Stimulated activated CD4-positive, alpha-beta T cell treated with anti-CD3 and anti-CD28 coated beads, Interleukin-1b, Interleukin-23, amount 100 ng/mL, for 1 hour (primary cell): ENCODE data around the gene GSG1L.

Experiments used
- DNase-seq, 2 donors: peaks; one replicate each; pipeline ENCODE4 v3.0.0-alpha.2; 2020; ENCODE audit warnings: low read depth in 2 of 2

The GSG1L gene

GRCh38 chr16:28091656-28092055 lies 28.1 kb upstream of the GSG1L start:
- no peak for DNase-seq

GRCh38 chr16:28090646-28091377 lies 27.3 kb upstream of the GSG1L start:
- no peak for DNase-seq

GRCh38 chr16:28089992-28090365 lies 26.5 kb upstream of the GSG1L start:
- DNase-seq = no peak

GRCh38 chr16:28089205-28089991 lies 25.9 kb upstream of the GSG1L start:
- no peak for DNase-seq

- no peak for DNase-seq
These were observed 24.3 kb upstream of the GSG1L start for GRCh38 chr16:28087675-28088300.

- no peak for DNase-seq
These were observed 23.7 kb upstream of the GSG1L start for GRCh38 chr16:28087140-28087660.

GRCh38 chr16:28086186-28087139 lies 22.9 kb upstream of the GSG1L start:
- DNase-seq = no peak

- DNase-seq = no peak
These were observed 22.1 kb upstream of the GSG1L start for GRCh38 chr16:28085389-28086171.

GRCh38 chr16:28084209-28084608 lies 20.7 kb upstream of the GSG1L start:
- no peak for DNase-seq

- no peak for DNase-seq
These were observed 19.1 kb upstream of the GSG1L start for GRCh38 chr16:28082624-28083023.

GRCh38 chr16:28081391-28081968 lies 18.0 kb upstream of the GSG1L start:
- DNase-seq = no peak

- no peak for DNase-seq
These were observed 14.7 kb upstream of the GSG1L start for GRCh38 chr16:28078261-28078660.

GRCh38 chr16:28073836-28074235 lies 10.3 kb upstream of the GSG1L start:
- DNase-seq = no peak

GRCh38 chr16:28072087-28072486 lies 8.6 kb upstream of the GSG1L start:
- DNase-seq = no peak

- DNase-seq = no peak
These were observed 6.7 kb upstream of the GSG1L start for GRCh38 chr16:28069971-28070794.

- DNase-seq = no peak
These were observed 5.5 kb upstream of the GSG1L start for GRCh38 chr16:28068976-28069375.

GRCh38 chr16:28067604-28068379 lies 4.3 kb upstream of the GSG1L start:
- no peak for DNase-seq

GRCh38 chr16:28064706-28065249 lies 1.3 kb upstream of the GSG1L start:
- DNase-seq = no peak
